NCI-H82 treated with DMSO at 0.1 percent for 48 hours (cell line): Measurements from ENCODE around the gene RIN3.
"Not testable (repeated sequence)": the region's sequence is repeated elsewhere in the genome, so short reads cannot be mapped to it uniquely, and the experiment has no call there.

ENCODE experiments used
- DNase-seq: peaks from one replicate; lab custom pipeline; 2025; ENCODE audit not compliant: unreplicated experiment; lab: John Stamatoyannopoulos, UW

The RIN3 gene

DNA sequence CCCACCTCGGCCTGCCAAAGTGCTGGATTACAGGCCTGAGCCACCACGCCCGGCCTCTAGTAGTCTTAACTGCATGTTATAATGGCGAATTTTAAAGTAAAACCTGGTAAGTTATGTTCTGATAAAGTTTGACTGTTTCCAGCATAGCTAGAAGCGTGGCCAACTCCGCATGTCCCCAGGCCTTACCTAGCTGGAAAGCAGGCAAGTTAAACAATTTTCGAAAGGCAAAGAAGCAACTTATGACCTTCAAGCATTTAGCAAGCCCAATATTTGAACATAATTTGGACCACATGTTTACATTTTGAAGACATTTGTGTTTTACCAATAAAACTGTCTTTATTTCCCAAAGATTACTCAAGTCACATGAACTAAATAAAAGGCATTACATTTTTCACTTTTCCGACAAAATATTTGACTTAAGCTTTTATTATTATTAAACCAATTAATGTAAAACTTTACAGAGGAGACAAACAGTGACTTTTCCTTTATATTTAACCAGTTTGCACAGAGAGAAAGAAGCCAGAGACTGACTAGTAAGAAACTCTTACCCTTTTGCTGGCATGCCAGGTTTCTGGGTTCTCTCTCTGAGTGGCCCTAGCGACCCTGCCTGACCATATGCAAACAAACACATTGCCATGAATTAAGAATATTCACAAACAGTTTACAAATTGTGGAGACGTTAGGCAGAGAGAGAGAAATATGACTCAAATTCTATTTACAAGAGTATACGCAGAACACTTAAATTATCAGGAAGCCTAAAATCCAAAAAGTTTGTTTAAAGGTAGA is 106.3 kb downstream of the RIN3 start:
- no peak for DNase-seq

DNA sequence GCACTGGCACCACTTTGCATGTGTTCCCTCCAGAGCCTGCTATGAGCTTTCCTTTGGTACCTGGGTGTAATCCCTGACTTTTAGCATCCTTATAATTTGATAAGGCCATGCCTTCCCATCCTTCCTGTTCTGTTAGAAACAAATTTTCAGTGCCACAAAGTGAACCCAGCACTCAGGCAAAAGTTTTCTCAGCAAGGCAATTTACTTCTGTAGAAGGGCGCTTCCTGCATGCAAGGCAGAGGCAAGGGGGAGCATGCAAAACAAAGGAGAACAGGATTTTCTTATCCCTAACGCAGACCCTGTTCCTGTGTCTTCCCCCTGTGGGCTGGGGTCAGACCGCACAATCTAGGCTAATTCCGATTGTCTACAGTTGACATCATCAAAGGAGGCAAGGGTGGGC is 108.7 kb downstream of the RIN3 start:
- DNase-seq: no peak

DNA sequence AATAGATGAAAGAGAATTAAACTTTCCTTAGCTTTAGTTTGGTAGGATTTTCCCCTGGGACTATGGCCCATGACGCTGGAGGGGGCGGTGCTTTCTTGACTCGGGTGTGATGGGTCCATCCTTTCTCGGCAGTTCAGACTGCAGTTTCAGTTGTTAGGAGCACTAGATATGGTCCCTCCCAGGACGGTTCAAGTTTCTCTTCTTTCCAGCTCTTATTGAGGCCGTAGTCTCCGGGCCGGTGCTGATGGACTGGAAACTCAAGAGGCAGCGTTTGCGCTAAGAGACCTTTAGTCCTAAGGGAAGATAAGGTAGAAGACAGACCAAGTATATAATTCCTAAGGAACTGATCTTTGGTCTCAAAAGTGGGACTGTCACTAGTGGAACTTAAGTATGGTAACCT is 111.2 kb downstream of the RIN3 start:
- DNase-seq: no peak

DNA sequence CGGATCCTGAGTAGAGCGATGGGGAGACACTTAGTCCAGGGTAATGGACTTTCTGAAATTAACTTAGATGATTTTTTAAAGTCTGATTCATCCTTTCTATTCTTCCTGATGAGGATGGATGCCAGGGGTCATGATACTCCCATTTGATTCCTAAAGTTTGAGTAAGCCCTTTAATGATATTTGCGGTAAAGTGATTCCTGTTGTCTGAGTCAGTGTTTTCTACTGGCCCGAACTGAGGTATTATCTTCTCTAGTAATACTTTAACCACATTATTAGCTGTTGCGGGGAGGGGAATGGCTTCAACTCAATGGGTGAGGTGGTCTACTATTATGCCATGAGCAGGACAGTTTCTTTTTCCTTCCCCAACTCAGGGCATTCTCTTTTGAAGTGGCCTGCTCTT is 111.6 kb downstream of the RIN3 start:
- DNase-seq: no peak

DNA sequence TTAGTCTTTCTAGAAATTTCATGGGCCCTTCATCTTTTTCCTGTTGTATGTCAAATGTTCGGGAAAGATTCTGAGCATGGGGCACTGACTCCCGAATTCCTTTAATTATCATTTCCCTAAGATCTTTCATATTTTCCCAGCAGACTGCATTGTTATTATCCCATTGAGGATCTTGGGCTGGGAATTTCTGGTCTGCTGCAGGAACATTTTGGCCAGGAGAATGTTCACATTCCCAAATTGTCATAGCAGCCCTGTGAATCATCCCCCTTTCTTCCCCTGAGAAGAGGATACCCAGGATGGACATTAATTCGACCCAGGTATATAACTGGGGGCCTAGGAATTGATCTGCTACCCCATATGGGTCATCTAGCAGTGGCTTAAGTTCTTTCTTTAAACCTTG is 112.5 kb downstream of the RIN3 start:
- no peak for DNase-seq

DNA sequence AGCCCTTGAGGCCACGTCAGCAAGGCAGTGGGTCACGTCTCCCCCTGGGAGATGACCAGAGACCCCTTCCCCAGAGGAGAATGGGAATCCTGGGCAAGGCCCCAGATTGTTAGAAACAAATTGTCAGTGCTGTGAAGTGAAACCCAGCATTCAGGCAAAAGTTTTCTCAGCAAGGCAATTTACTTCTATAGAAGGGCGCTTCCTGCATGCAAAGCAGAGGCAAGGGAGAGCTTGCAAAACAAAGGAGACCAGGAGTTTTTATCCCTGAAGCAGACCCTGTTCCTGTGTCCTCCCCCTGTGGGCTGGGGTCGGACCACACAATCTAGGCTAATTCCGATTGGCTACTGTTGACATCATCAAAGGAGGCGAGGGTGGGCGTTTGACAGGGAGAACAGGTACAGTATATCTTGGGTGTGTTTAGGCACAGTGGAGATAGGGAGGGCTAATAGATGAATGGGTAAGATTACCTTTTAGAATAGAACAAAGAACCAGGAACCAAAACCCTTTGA is 114.2 kb downstream of the RIN3 start:
- no peak for DNase-seq

DNA sequence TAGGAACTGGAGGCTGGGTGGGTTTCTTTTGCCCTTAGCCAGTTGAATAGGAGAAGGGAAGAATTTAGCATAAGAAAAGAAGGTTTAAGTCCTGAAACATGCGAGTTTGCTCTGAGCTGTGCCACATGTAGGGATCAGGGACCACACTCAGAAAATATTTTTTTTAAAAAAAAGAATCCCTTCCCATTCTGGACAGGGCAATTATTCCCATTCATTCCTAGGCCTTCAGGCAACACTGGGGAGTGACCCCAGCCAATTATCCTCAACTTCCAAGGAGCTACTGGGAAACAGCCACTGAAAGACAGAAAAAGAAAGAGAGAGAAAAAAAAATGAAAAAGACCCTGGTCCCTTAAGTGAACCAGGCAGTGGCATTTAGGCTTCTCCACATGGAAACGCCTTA is 115.1 kb downstream of the RIN3 start:
- no peak for DNase-seq

DNA sequence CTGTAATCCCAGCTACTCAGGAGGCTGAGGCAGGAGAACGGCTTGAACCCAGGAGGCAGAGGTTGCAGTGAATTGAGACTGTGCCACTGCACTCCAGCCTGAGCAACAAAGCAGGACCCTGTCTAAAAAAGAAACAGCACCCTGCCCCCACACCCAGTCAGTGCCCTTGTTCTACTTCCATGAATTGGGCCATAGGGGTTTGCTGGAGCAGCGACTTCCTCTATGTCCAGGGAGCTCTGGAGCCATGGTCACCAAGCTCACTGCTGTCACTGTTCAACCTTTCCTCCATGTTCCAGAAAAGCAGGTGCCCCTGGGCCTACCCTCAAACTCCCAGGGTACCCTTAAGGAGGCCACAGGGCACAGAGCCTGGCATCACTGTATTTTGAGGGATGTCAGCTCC is 116.8 kb downstream of the RIN3 start:
- no peak for DNase-seq

DNA sequence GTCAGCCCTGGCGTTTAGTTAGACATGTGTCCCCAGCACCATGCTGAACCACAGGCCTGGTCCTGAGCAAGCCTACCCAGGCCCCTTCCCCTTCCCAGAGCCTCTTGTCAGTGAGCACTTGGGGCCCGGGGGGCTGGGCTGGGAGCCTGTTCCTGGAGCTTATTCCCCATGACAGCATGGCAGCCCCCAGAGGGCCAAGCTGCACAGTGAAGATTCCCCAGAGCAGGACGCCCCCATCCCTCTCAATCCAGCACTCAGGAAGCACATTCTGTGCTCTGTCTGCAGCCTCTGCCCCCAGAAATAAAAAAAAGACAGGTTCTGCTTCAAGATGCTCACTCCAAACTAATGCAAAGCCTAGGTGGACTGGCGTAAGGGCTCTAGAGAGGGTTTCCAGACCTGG is 117.5 kb downstream of the RIN3 start:
- DNase-seq: no peak

DNA sequence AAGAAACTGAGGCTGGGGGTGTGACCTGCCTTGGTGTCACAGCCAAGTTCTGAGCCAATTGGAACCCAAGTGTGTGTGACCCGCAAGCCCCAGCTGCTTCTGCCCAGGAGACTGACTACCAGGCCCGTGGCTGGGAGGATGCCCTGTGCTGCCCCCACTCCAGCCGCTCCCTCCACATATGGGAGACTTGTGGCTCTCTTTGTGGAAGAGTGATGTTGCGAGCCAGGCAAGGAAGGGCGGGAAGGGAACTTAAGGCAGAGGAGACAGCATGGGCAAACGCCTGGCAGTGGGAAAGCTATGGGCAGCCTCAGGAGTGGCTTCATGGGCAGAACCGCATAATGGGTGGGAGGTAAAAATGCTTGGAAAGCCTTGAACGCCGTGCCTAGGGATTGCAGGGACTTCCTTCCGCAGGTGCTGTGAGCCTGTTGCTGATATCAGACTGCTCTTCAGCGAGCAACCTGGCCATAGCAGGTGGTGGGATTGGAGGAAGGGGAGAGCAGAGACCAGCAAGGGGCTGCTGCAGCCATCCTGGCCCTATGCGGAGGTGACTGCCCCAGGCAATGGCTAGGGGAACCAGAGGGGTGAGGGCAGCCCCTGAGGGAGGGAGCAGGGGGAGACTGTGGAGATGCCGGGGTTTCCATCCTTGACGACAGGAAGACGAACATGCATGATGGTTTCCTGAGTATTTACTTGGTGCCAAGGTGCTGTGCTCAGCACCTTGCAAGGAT is 119.1 kb downstream of the RIN3 start:
- no peak for DNase-seq

DNA sequence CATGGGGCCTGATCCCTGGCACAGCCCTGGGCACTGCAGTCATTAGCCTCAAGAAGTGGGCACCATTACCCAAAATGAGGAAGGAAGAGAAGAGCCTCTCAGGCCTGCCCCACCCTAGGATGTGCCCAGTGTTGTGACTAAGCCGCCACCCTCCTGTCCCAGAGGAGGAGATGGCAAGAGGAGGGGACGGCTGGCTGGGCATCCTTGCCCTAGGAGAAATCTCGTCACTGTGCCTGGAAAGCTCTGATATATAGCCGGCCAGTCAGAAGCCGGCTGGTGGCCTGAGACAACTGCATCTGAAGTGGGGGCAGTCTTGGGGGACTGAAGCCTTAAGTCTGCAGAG is 119.7 kb downstream of the RIN3 start:
- no peak for DNase-seq

DNA sequence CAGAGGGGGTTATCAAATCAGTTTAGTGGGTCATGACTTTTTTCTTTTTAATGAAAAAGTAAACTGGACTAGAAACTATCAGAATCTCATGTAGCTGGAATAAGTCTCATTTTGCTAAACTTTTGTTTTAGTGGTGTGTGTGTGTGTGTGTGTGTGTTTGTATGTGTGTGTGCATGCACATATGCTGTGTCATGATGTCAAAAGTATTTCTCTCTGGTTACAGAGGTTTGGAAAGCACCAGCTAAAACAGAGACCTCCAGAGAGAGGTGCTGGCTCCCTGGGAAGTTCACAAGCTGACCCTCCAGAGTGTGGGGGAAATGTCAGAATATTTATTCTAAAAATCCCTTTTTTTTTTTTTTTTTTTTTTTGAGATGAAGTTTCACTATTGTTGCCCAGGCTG is 120.1 kb downstream of the RIN3 start:
- no peak for DNase-seq

DNA sequence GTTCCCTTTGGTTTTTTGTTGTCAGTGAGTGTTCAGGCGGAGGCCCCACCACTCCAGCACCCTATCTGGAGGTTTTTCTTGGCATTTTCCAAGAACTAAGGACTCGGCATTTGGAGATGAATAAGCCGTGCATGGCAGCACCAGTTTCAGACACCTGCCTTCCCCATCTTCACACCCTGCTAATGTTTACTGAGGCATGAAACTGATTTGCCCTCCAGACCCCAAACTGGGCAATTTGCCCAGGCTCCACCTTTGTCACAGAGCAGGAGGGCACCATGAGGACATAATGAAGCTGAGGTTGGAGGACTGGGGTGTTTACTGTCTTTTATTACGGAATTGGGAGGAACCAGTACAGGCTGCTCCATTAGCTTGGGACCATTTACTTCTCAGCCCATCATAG is 121.5 kb downstream of the RIN3 start:
- DNase-seq: no peak

DNA sequence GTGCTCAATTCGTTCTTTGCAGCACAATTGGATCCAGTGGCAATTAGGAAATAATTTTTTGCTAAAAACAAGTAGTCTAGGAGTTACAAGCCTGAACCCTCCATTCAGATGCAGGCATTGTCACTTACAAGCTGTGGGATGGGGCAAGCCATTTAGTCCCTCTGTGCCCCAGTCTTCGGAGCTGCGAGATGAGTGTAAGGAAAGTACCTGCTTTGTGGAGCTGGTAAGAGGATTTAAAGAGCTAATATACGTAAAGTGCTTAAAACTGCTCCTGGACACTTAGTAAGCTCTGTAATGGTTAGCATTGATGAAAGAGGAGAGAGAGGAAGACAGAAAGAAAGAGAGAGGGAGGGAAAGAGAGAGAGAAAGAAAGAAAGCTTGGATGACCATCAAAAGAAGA is 122.3 kb downstream of the RIN3 start:
- peak; percentile 49 for DNase-seq

DNA sequence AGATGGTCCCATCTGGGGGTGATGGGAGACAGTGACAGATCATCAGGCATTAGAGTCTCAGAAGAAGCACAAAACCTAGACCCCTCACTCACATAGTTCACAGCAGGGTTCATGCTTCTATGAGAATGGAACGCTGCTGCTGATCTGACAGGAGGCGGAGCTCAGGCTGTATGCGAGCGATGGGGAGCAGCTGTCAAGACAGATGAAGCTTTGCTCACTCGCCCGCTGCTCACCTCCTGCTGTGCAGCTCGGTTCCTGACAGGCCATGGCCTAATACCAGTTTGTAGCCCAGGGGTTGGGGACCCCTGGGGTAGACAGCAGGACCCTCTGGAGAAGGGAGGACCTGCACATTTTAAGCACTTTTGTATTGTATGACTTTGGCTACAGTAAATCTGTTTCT is 123.6 kb downstream of the RIN3 start:
- peak; percentile 3 for DNase-seq

DNA sequence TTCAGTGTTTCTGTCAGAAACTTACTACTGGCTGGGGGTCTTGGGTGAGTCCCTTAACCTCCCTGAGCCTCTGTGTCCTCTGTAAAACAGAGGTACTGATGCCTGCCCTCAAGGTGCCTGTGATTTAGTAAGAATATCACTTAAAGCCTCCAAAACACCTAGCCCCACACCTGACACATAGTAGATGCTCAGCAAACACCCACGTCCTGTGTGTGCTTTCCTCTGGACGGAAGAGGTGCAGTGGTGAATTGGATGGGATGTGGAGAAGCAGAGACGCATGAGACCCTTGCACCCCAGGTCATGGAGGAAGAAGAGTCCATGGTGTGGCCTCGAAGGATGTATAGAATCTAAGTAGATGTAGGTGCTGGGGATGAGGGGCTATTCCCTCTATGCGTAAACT is 124.3 kb downstream of the RIN3 start:
- no peak for DNase-seq

DNA sequence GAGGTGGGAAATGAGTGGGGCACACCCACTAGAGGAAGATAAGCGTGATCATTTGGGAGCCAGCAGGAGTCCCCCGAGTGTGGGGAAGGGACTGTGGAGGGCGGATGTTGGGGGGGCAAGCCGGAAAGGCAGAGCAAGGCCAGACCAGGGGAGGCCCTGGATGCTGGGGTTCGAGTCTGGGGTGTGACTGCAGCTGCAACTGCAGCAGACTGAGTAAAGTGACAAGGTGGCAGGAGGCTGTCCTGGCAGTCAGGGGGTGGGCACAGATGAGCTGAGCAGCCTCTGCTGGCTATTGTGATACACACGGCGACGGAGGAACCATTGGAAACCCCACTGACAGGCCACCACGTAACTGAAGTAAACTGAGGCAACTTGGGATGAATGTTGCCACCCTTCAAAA is 124.7 kb downstream of the RIN3 start:
- no peak for DNase-seq

DNA sequence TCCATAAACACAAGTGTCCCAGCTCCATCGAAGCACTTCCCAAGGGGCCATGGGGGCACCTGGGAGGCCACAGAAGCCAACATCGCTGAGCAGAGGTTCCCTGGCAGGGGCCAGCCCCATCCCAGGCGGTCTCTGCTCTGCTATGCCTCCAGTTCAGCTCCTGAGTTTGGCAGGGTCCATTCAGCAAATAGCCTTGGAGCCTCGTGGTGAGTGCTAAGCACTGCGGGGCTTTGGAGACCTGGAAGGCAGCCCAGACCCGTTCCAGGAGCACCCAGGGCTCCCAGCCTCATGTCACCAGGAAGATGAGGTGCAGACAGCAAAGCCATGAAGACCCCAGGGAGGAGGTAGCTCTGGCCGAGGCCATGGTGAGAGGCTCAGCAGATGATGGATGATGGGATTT is 125.3 kb downstream of the RIN3 start:
- DNase-seq: no peak

DNA sequence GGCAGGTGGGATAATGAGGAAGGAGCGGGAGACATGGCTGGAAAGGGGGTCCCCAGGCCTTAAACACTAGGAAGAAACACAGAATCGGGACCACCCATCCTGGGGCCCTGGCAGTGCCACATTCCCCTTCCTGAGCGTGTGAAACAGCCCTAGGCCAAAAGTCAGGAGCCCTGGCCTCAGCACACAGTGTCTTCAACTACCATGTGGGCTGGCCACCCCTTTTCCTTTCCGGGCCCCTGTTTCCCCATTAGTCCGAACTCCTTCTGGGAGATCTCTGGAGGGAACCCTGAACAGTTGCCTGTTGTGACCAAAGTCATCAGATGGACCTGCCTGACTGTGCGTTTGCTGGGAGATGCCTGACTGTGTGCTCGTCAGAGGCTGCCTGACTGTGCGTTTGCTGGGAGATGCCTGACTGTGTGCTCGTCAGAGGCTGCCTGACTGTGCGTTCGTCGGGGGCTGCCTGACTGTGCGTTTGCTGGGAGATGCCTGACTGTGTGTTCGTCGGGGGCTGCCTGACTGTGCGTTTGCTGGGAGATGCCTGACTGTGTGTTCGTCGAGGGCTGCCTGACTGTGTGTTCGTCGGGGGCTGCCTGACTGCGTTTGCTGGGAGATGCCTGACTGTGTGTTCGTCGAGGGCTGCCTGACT is 126.0 kb downstream of the RIN3 start:
- not testable (repeated sequence) for DNase-seq

DNA sequence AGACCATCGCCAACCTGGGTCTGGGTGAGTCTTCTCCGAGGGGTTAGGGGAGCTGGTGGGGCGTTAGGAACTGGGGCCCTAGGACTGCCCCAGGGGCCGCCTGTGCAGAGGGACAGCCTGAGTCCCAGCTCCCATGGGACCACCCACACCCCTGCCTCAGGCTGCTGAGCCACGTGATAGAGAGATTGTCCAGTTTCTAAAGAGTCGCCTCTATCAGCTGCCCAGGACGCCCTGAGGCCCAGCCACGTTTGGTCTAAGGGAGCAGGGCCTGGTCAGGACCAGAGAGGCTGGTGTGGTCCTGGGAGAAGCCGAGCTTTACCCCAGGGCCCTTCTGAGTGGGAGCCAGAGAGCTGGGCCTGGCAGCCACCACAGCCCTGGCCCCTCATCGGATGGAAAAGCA is 127.7 kb downstream of the RIN3 start:
- DNase-seq: no peak

DNA sequence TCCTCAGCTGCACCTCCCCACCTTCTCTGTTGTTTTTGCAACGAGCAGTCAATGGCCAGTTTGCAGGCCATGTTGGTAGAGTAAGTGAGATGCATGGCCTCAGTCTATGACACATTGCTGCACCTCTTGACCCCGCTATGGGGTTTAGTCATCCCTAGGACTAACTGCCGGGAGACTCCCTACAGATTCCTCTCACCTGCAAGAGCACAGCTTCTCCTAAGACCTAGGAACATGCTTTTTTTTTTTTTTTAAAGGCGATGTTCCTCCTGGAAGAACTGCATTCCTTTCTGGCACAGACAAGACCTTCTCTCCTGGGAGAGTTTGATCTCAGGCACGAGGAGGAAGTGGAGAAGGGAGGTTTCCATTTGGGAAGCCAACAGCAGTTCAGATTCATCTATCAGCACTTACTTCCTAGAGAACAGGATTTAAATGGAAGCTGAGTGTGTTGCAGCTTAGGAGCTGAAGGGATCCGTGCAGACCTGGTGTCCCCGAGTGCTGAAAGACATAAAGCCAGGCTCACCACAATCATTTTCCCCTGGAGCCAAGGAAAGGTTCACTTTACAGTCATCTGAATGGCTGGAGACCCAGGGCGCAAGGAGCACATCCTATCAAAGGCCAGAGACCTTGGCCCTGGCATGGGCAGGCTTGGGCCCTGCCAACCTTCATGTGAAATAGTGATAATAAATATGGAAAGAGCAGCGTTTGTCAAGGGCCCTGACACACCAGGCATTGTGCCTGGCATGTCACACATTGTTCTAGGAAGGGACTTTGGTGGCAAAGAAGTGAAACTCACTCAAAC is 130.8 kb downstream of the RIN3 start:
- DNase-seq: no peak
